ENCODE data around the gene MUC22. TPM values are rescaled to one million over a fixed set of nuclear protein-coding genes. Genes with fewer than 3 reads are reported as not detected.

Gene MUC22
- total RNA-seq, 2 donors from 2014 or later, result not detected

- DNase-seq (ENCODE audit: low spot score), result no peak
- H3K27me3 ChIP-seq, result no peaks in the 10 kb centered on the region
- no peak for TF ChIP-seq CTCF (IDR thresholded peaks at IDR 0.05)
- no peaks in the 10 kb centered on the region for H3K36me3 ChIP-seq
- no peaks in the 10 kb centered on the region for H3K9me3 ChIP-seq
- H3K4me1 ChIP-seq, result peaks cover 0 to 10% of the 10 kb centered on the region in 2 donors
- H3K27ac ChIP-seq, result no peak overlapping the region
- no peak overlapping the region for H3K4me3 ChIP-seq
Observed at GRCh38 chr6:31001281-31001888, 8.9 kb upstream of the MUC22 start.

- no peaks in the 10 kb centered on the region for H3K36me3 ChIP-seq
- H3K27me3 ChIP-seq, result no peaks in the 10 kb centered on the region
- peaks cover 0 to 10% of the 10 kb centered on the region in 2 donors for H3K4me1 ChIP-seq
- H3K4me3 ChIP-seq, result no peak overlapping the region
- H3K27ac ChIP-seq, result no peak overlapping the region
- H3K9me3 ChIP-seq, result no peaks in the 10 kb centered on the region
- no peak for DNase-seq (ENCODE audit: low spot score)
- TF ChIP-seq CTCF (IDR thresholded peaks at IDR 0.05), result no peak
Observed at GRCh38 chr6:31002471-31002870, 7.8 kb upstream of the MUC22 start.

GRCh38 chr6:31004794-31005193, 5.5 kb upstream of the MUC22 start:
- Histone ChIP-seq H3K27me3 (no peaks in the 10 kb centered on the region), H3K27ac (peak overlapping the region; percentile 35 to 72), H3K9me3 (no peaks in the 10 kb centered on the region), H3K4me3 (no peak overlapping the region), H3K36me3 (no peaks in the 10 kb centered on the region), H3K4me1 (peaks cover 0 to 10% of the 10 kb centered on the region in 2 donors)
- no peak for DNase-seq (ENCODE audit: low spot score)
- TF ChIP-seq CTCF (IDR thresholded peaks at IDR 0.05), result no peak

- no peak for TF ChIP-seq CTCF (IDR thresholded peaks at IDR 0.05)
- no peak for DNase-seq (ENCODE audit: low spot score)
- no peaks in the 10 kb centered on the region for H3K27me3 ChIP-seq
- H3K4me1 ChIP-seq, result peaks cover 0 to 10% of the 10 kb centered on the region in 2 donors
- H3K4me3 ChIP-seq, result no peak overlapping the region
- H3K36me3 ChIP-seq, result no peaks in the 10 kb centered on the region
- H3K27ac ChIP-seq, result peak overlapping the region; percentile 35 to 72
- H3K9me3 ChIP-seq, result no peaks in the 10 kb centered on the region
Observed at GRCh38 chr6:31005249-31006020, 4.8 kb upstream of the MUC22 start.

- TF ChIP-seq CTCF (IDR thresholded peaks at IDR 0.05), result no peak
- Histone ChIP-seq H3K27ac (no peak overlapping the region), H3K4me1 (peaks cover 0 to 10% of the 10 kb centered on the region in 2 donors)
Observed at GRCh38 chr6:31007694-31008093, 2.6 kb upstream of the MUC22 start.

More at GRCh38 chr6:31007694-31008093, 2.6 kb upstream of the MUC22 start:
- DNase-seq (ENCODE audit: low spot score), result no peak
- Histone ChIP-seq H3K36me3 (no peaks in the 10 kb centered on the region), H3K27me3 (no peaks in the 10 kb centered on the region), H3K9me3 (no peaks in the 10 kb centered on the region), H3K4me3 (no peak overlapping the region)
